ENCODE results near the gene HTR2B. TPM values are rescaled to one million over a fixed set of nuclear protein-coding genes. Genes with fewer than 3 reads are reported as not detected.
"Not testable (repeated sequence)": the region's sequence is repeated elsewhere in the genome, so short reads cannot be mapped to it uniquely, and the experiment has no call there.

HTR2B gene
- total and polyA plus RNA-seq, 5 donors, result 2.3 to 11.9 (median 6.4) TPM

DNA sequence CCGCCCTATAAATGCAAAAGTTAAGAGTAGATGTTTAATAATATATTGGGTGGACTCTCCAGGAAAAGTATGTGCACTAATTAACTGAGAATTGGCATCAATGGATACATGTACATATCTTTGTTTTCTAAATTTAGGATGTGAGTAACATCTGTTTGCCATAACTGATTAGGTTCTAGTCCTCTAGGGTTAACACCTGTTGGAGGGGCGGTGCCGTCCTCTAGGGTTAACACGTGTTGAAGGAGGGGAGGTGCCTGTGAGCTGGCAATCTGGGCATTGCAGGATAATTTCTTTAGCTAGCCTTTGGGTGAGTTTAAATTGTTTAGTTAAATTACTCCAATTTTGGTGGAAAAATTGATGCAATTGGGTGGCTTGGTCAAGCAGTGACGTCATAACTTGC, 30.9 kb downstream of the HTR2B start:
- no peak for DNase-seq
- 94% methylated on average over 5 of the region's 5 CpGs for WGBS
- H3K4me1 ChIP-seq (ENCODE audit: control insufficient read depth, insufficient read depth, low read length), result no peaks in the 10 kb centered on the region
- no peak overlapping the region for H3K27ac ChIP-seq (ENCODE audit: low read length)
- H3K4me3 ChIP-seq (ENCODE audit: low read length), result no peak overlapping the region
- H3K9me3 ChIP-seq (ENCODE audit: control insufficient read depth, low read length), result no peaks in the 10 kb centered on the region
- H3K27me3 ChIP-seq (ENCODE audit: control insufficient read depth, insufficient read depth), result no peaks in the 10 kb centered on the region
- intact Hi-C loops (cut with DNase I), result no loop called here
- ATAC-seq, result no peak

DNA sequence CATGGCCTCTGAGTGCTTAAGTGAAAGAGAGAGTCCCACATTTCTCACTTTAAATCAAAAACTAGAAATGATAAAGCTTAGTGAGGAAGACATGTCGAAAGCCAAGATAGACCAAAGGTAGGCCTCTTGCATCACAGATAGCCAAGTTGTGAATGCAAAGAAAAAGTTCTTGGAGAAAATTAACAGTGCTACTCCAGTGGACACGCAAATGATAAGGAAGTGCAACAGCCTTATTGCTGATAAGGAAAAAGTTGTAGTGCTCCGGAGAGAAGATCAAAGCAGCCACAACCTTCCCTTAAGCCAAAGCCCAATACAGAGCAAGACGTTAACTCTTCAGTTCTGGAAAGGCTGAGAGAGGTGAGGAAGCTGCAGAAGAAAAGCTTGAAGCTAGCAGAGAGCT, 36.1 kb downstream of the HTR2B start:
- intact Hi-C loops (cut with DNase I), result no loop called here
- Histone ChIP-seq H3K4me3 (ENCODE audit: low read length) (no peak overlapping the region), H3K9me3 (ENCODE audit: control insufficient read depth, low read length) (no peaks in the 10 kb centered on the region), H3K4me1 (ENCODE audit: control insufficient read depth, insufficient read depth, low read length) (no peaks in the 10 kb centered on the region), H3K27me3 (ENCODE audit: control insufficient read depth, insufficient read depth) (no peaks in the 10 kb centered on the region), H3K27ac (ENCODE audit: low read length) (no peak overlapping the region)
- ATAC-seq (no peak), DNase-seq (no peak)
- 58% methylated on average over 4 of the region's 4 CpGs for WGBS

DNA sequence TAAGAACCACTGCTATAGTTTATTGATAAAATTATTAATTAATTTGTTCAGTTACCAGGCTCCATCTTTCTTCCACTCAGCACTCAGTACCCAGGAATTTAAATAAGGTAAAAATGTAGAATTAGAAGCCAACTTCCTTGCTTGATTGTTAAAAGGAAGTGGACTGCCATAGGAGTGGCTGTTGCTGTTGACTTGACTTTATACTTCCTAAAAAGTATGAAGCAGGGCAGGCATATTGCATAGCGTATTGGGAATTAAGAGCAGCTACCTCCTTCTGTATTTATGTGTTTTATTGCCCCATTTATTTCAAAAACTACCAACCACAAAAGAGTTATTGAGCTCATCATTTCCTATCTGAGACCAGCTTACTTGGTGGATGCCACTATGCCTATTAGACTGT, 40.3 kb downstream of the HTR2B start:
- intact Hi-C loops (cut with DNase I), result no loop called here
- H3K4me3 ChIP-seq (ENCODE audit: low read length), result no peak overlapping the region
- no peaks in the 10 kb centered on the region for H3K4me1 ChIP-seq (ENCODE audit: control insufficient read depth, insufficient read depth, low read length)
- no peaks in the 10 kb centered on the region for H3K9me3 ChIP-seq (ENCODE audit: control insufficient read depth, low read length)
- ATAC-seq (no peak), DNase-seq (no peak)
- no peaks in the 10 kb centered on the region for H3K27me3 ChIP-seq (ENCODE audit: control insufficient read depth, insufficient read depth)
- WGBS, result 88% methylated on average over 1 of the region's 1 CpG
- no peak overlapping the region for H3K27ac ChIP-seq (ENCODE audit: low read length)

DNA sequence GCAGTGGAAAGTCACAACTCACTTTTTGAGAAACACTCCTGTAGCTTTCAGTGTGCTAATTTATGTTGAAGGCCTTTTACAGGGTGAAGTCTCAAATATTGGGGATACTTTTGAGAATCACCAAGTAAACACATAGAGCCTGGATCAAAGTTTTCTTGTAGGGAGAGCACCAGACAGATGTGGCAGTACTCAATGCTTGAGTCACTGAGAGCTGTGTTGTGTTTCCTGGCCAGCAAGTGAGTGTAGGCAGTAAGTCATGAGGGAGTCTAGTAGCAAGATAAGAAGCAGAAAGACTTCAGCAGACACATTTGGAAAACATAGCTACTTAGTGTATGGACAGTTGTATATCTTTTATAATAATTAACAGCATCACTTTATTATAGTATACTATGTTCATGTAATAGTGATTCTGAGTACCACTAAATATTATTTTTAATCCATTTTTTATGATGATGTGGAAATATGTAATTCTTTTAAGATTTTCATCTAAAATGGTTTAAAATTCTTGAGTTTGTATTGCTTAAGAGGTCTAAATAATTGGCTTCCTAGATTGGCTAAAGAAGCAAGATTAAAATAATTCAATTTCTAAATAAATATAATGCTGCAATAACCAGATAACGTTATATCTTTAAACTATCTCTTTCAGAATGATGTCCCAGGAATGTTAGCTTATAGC, 55.3 kb downstream of the HTR2B start:
- Histone ChIP-seq H3K9me3 (ENCODE audit: control insufficient read depth, low read length) (no peaks in the 10 kb centered on the region), H3K27me3 (ENCODE audit: control insufficient read depth, insufficient read depth) (no peaks in the 10 kb centered on the region), H3K4me3 (ENCODE audit: low read length) (no peak overlapping the region), H3K4me1 (ENCODE audit: control insufficient read depth, insufficient read depth, low read length) (no peaks in the 10 kb centered on the region), H3K27ac (ENCODE audit: low read length) (no peak overlapping the region)
- intact Hi-C loops (cut with DNase I), result no loop called here
- WGBS, result 81% methylated on average over 1 of the region's 1 CpG
- DNase-seq (no peak), ATAC-seq (no peak)

DNA sequence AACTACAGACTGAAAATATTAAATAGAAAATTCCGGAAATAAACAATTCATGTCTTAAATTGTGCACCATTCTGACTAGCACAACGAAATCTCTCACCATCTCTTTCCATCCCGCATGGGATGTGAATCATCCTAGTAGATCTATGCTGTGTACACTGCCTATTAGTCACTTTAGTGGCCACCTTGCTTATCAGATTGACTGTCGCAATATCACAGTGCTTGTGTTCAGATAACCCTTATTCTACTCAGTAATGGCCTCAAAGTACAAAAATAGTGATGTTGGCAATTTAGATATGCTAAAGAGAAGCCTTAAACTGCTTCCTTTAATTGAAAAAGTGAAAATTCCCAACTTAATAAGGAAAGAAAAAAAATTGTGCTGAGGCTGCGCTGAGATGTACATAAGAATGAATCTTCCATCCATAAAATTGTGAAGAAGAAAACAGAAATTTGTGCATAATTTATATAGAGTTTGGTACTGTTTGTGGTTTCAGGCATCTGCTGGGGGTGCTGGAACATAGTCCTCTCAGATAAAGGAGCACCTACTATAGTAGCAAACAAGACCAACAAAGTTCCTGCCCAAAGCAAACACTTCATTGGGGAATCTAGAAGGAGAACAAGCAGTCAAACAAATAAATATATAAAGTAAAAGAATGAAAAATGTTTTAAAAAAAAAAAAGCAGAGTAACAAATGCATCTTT, 56.2 kb downstream of the HTR2B start:
- Histone ChIP-seq H3K4me3 (ENCODE audit: low read length) (no peak overlapping the region), H3K27me3 (ENCODE audit: control insufficient read depth, insufficient read depth) (no peaks in the 10 kb centered on the region), H3K4me1 (ENCODE audit: control insufficient read depth, insufficient read depth, low read length) (no peaks in the 10 kb centered on the region), H3K9me3 (ENCODE audit: control insufficient read depth, low read length) (no peaks in the 10 kb centered on the region), H3K27ac (ENCODE audit: low read length) (no peak overlapping the region)
- no peak for DNase-seq
- intact Hi-C loops (cut with DNase I), result no loop called here
- ATAC-seq, result no peak
- WGBS, result 94% methylated on average over 5 of the region's 5 CpGs

DNA sequence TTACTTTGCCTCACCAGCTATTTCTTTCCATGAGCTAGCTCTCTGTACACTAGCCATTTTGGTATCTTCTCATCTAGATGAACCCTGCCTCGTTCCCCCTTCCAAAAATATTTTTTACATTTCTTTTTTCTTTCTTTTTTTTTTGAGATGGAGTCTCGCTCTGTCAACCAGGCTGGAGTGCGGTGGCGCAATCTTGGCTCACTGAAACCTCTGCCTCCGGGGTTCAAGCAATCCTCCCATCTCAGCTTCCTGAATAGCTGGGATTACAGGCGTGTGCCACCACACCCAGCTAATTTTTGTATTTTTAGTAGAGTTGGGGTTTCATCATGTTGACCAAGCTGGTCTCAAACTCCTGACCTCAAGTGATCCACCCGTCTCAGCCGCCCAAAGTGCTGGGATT, 57.3 kb downstream of the HTR2B start:
- H3K9me3 ChIP-seq (ENCODE audit: control insufficient read depth, low read length); ATAC-seq; H3K27ac ChIP-seq (ENCODE audit: low read length); H3K4me1 ChIP-seq (ENCODE audit: control insufficient read depth, insufficient read depth, low read length); DNase-seq; H3K4me3 ChIP-seq (ENCODE audit: low read length); intact Hi-C loops (cut with DNase I); H3K27me3 ChIP-seq (ENCODE audit: control insufficient read depth, insufficient read depth): not testable (repeated sequence)
- 86% methylated on average over 8 of the region's 8 CpGs for WGBS

DNA sequence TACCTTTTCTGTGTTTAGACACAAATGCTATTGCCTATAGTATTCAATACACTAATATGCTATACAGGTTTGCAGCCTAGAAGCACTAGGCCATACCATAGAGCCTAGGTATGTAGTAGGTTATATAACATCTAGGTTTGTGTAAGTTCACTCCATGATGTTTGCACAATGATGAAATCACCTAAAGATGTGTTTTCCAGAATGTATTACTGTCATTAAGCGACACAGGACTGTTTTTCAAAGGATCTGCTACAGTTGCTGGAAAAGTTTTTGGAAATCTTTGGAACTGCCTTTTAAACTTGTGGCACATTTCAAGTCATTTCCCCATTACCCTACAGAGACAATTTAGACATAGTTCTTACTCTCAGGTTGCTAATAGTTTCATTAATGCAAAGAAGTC, 58.9 kb downstream of the HTR2B start:
- DNase-seq (no peak), ATAC-seq (no peak)
- intact Hi-C loops (cut with DNase I), result no loop called here
- Histone ChIP-seq H3K4me1 (ENCODE audit: control insufficient read depth, insufficient read depth, low read length) (no peaks in the 10 kb centered on the region), H3K27me3 (ENCODE audit: control insufficient read depth, insufficient read depth) (no peaks in the 10 kb centered on the region), H3K4me3 (ENCODE audit: low read length) (no peak overlapping the region), H3K27ac (ENCODE audit: low read length) (no peak overlapping the region), H3K9me3 (ENCODE audit: control insufficient read depth, low read length) (no peaks in the 10 kb centered on the region)
- WGBS, result 97% methylated on average over 1 of the region's 1 CpG

DNA sequence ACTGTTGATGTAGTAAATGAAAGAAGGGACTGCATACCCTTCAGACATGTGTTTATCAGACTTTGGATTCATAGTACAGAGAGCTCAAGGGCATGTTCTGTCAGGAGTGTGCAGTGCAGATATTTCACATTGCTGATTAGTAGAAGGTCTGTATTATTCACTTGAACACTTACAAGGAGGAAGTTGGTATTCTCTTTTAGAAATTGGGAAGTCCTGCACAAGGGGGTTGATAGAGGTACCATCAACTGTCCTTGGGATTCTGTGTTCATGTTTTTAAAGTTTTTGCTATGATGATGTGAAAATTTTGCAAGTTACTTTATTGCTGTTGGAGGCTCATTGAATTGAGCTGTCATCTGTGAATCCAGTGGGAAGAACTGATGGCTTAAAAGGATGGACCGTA, 61.5 kb downstream of the HTR2B start:
- Histone ChIP-seq H3K4me1 (ENCODE audit: control insufficient read depth, insufficient read depth, low read length) (no peaks in the 10 kb centered on the region), H3K4me3 (ENCODE audit: low read length) (no peak overlapping the region), H3K27me3 (ENCODE audit: control insufficient read depth, insufficient read depth) (no peaks in the 10 kb centered on the region), H3K9me3 (ENCODE audit: control insufficient read depth, low read length) (no peaks in the 10 kb centered on the region), H3K27ac (ENCODE audit: low read length) (no peak overlapping the region)
- DNase-seq (no peak), ATAC-seq (no peak)
- intact Hi-C loops (cut with DNase I), result no loop called here
- WGBS, result 100% methylated on average over 1 of the region's 1 CpG

DNA sequence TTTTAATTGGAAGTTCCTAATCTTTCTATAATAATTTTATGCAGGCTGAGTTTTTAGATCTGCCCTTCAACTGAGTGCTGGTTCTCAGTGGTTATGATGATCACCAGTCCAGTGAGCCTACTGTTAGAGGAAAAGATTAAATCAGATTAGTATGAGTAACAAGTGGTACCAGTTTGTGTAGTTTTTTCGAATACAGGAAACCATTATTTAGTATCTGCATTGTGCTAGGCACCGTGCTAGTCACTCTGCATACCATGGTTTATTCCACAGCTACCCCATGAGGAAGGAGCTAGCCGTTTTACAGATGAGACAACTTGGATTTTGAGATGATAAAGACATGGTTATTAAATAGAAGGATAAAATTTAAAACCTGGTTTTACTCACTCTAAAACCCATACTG, 62.1 kb downstream of the HTR2B start:
- Histone ChIP-seq H3K27me3 (ENCODE audit: control insufficient read depth, insufficient read depth) (no peaks in the 10 kb centered on the region), H3K9me3 (ENCODE audit: control insufficient read depth, low read length) (no peaks in the 10 kb centered on the region), H3K27ac (ENCODE audit: low read length) (no peak overlapping the region), H3K4me1 (ENCODE audit: control insufficient read depth, insufficient read depth, low read length) (no peaks in the 10 kb centered on the region), H3K4me3 (ENCODE audit: low read length) (no peak overlapping the region)
- DNase-seq, result no peak
- ATAC-seq, result no peak
- 87% methylated on average over 3 of the region's 3 CpGs for WGBS
- intact Hi-C loops (cut with DNase I), result no loop called here

DNA sequence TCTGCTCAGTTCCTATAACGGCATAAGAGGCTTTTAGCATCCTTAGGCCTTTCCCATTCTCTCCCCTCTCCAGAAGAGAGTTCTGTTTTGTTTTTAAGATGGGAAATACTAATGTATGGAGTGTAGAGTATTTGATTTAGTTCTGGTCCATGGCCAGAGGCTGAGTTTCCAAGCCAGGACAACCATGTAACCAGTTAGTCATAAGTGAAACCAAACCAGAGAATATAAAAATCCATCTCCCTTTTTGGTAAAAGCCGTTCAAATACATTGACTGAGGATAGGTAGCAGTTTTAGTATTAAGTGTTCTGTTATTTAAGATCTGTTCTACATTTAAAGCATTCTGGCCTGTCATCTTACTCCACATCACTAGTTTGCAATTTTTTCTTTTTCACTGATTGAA, 65.1 kb downstream of the HTR2B start:
- WGBS, result 89% methylated on average over 2 of the region's 2 CpGs
- no peaks in the 10 kb centered on the region for H3K27me3 ChIP-seq (ENCODE audit: control insufficient read depth, insufficient read depth)
- no peak overlapping the region for H3K4me3 ChIP-seq (ENCODE audit: low read length)
- ATAC-seq (no peak), DNase-seq (no peak)
- no peak overlapping the region for H3K27ac ChIP-seq (ENCODE audit: low read length)
- H3K9me3 ChIP-seq (ENCODE audit: control insufficient read depth, low read length), result no peaks in the 10 kb centered on the region
- H3K4me1 ChIP-seq (ENCODE audit: control insufficient read depth, insufficient read depth, low read length), result no peaks in the 10 kb centered on the region
- intact Hi-C loops (cut with DNase I), result no loop called here

DNA sequence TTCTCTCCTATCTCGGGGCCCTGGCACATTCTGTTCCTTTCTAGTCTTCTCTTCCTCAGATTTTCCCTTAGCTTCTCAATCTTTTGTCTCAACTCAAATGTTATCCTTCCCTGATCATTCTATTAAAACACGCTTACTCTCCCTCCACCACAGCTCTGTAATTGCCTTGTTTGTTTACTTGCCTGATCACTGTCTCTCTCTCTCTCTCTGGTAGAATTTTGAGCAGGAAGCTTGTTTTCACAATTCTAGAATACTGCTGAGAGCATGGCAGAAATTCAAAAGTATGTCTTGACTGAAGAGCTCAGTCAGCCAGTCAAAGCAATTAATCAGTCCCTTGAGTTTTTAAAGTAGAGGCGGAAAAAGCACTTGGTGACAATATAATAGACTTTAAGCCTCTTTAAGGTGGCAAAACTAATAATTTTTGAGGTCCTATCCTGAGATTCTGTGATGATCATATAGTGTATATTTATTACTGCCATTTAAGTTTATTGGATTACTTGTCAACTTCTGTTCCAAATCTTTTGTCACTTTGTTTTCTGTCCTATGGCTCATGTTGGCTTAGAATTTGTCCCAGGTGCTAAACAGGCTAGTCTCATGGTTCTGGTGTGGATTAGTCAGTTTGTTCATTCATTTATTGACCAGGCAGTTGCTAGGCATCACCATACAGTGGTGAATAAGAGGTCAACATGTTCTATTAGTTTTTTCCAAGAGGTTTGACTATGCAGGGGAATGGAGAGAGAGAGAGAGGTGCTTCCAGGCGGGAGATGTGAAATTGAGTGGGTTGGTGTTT, 65.9 kb downstream of the HTR2B start:
- Histone ChIP-seq H3K4me3 (ENCODE audit: low read length) (no peak overlapping the region), H3K9me3 (ENCODE audit: control insufficient read depth, low read length) (no peaks in the 10 kb centered on the region), H3K27me3 (ENCODE audit: control insufficient read depth, insufficient read depth) (no peaks in the 10 kb centered on the region), H3K27ac (ENCODE audit: low read length) (no peak overlapping the region), H3K4me1 (ENCODE audit: control insufficient read depth, insufficient read depth, low read length) (no peaks in the 10 kb centered on the region)
- intact Hi-C loops (cut with DNase I), result no loop called here
- DNase-seq (no peak), ATAC-seq (no peak)
- WGBS, result 74% methylated on average over 4 of the region's 4 CpGs
